K562 (cell line): ENCODE results near the gene DHX32. TPM values are rescaled to one million over a fixed set of nuclear protein-coding genes. Genes with fewer than 3 reads are reported as not detected.
A peak's percentile ranks its signal among the peaks of the same experiment; 100 is the strongest.

Experiments used
- ATAC-seq: fragments of 200-7000 bp; cut with Tn5 transposase; 3 replicates; pipeline ENCODE4 v1.9.1; 2020; ENCODE audit warnings: moderate library complexity
- BruUV-seq: library from RNA; stranded (reverse); fragments of 400-500 nt; replicated peaks from 2 replicates; lab custom pipeline; 2021; lab: Mats Ljungman, UMichigan
- CTCF ChIA-PET: fragments of 300-600 bp; formaldehyde crosslinking; extraction: SDS; loops from one replicate; lab custom pipeline; 2021; ENCODE audit warnings: low intra/inter-chr PET ratio; lab: Yijun Ruan, JAX
- POLR2A ChIA-PET: fragments of 300-600, 350-650 bp; sonication (Branson Sonifier 250); formaldehyde crosslinking; extraction: SDS; loops from one replicate; lab custom pipeline; 2021; ENCODE audit warnings: antibody characterized with exemption, inconsistent platforms; lab: Yijun Ruan, JAX
- DNase-seq, 4 experiments: peaks; one replicate each; pipeline versions ENCODE4 v3.0.0 to v3.0.0-alpha.2; 2011 to 2018; ENCODE audit warnings: low spot score in 3 of 4, mixed read lengths in 3 of 4; ENCODE audit errors: extremely low read depth in 1 of 4
- FAIRE-seq: peaks from 2 replicates; lab custom pipeline; 2011; peaks lifted over from hg19 to GRCh38; lab: Jason Lieb, UNC
- H2AFZ ChIP-seq: 2 replicates; pipeline ENCODE4 v1.6.0; 2011; ENCODE audit warnings: low read depth, low read length, control low read depth, inconsistent platforms
- H3K27ac ChIP-seq: fragments of 200-600 bp; 3 replicates; pipeline ENCODE4 v1.8.0; 2011; ENCODE audit warnings: low read depth, mild to moderate bottlenecking, control low read depth, inconsistent platforms, low read length, moderate library complexity, mixed read lengths; ENCODE audit errors: extremely low read depth
- H3K27me3 ChIP-seq, 2 experiments: fragments of 300-600 bp in 1 of 2; 2 replicates in 1 of 2; 3 replicates in 1 of 2; pipeline versions ENCODE4 v1.6.0 to v1.8.0; 2011; ENCODE audit warnings: inconsistent platforms in 2 of 2, low read length in 2 of 2, mild to moderate bottlenecking in 1 of 2, mixed read lengths in 1 of 2, moderate library complexity in 1 of 2; ENCODE audit not compliant: control insufficient read depth in 2 of 2, insufficient read depth in 2 of 2
- H3K36me3 ChIP-seq: fragments of 300-600 bp; 3 replicates; pipeline ENCODE4 v1.8.0; 2011; ENCODE audit warnings: mild to moderate bottlenecking, low read length, inconsistent platforms; ENCODE audit not compliant: control insufficient read depth, insufficient read depth
- H3K4me1 ChIP-seq, 2 experiments: fragments of 200-600 bp in 1 of 2; replicated peaks in 1 of 2; 2 replicates in 1 of 2; 3 replicates in 1 of 2; pipeline versions ENCODE4 v1.5.1 to v1.8.0; 2011; ENCODE audit warnings: inconsistent platforms in 2 of 2, low read length in 2 of 2, mild to moderate bottlenecking in 1 of 2, mixed read lengths in 1 of 2, moderate library complexity in 1 of 2; ENCODE audit not compliant: control insufficient read depth in 2 of 2, insufficient read depth in 2 of 2
- H3K4me2 ChIP-seq: 2 replicates; pipeline ENCODE4 v1.6.1; 2011; ENCODE audit warnings: low read length, control low read depth, inconsistent platforms, mixed read lengths; ENCODE audit not compliant: insufficient read depth
- H3K4me3 ChIP-seq: fragments of 200-600 bp; sonication (generic), shearing (Covaris generic); 2 replicates; pipeline ENCODE4 v1.5.1; 2016; ENCODE audit warnings: control low read depth, inconsistent platforms
- H3K79me2 ChIP-seq: fragments of 200-600 bp; 3 replicates; pipeline ENCODE4 v1.8.0; 2011; ENCODE audit warnings: low read length, inconsistent platforms; ENCODE audit not compliant: control insufficient read depth, insufficient read depth
- H3K9ac ChIP-seq, 2 experiments: 2 replicates each; pipeline versions ENCODE4 v1.6.0 to v1.6.1; 2011; ENCODE audit warnings: low read depth in 2 of 2, low read length in 2 of 2, control low read depth in 1 of 2, inconsistent platforms in 1 of 2, mild to moderate bottlenecking in 1 of 2, mixed read lengths in 1 of 2; ENCODE audit not compliant: insufficient read depth in 1 of 2
- H3K9me1 ChIP-seq: one replicate; pipeline ENCODE4 v1.6.0; 2011; ENCODE audit warnings: inconsistent platforms, mild to moderate bottlenecking, low read length, moderate library complexity; ENCODE audit not compliant: control insufficient read depth, insufficient read depth
- H3K9me3 ChIP-seq: replicated peaks from 2 replicates; pipeline ENCODE4 v1.5.1; 2011; ENCODE audit warnings: low read depth, low read length, inconsistent platforms; ENCODE audit not compliant: control insufficient read depth, insufficient read depth
- H4K20me1 ChIP-seq: replicated peaks from 2 replicates; pipeline ENCODE4 v1.6.1; 2011; ENCODE audit warnings: low read length, inconsistent platforms, mixed read lengths; ENCODE audit not compliant: control insufficient read depth, insufficient read depth
- BDP1 ChIP-seq: IDR thresholded peaks from 3 replicates; pipeline ENCODE4 v1.6.1; 2011; ENCODE audit not compliant: insufficient read length, insufficient read depth
- EZH2 ChIP-seq: IDR thresholded peaks from 2 replicates; pipeline ENCODE4 v1.6.1; 2012; ENCODE audit warnings: low read depth, mild to moderate bottlenecking, inconsistent platforms, low read length, borderline replicate concordance
- FOSL1 ChIP-seq: fragments of 200-800 bp; sonication (Bioruptor generic); conservative IDR thresholded peaks from 2 replicates; pipeline ENCODE4 v1.6.1; 2016; ENCODE audit warnings: missing genetic modification characterization, missing compliant biosample characterization
- FUS ChIP-seq: fragments of 200-400 bp; formaldehyde crosslinking; optimal IDR thresholded peaks from 2 replicates; pipeline ENCODE3; 2017; ENCODE audit warnings: low read depth, low read length
- HLTF ChIP-seq: fragments of 450-650 bp; IDR thresholded peaks from 2 replicates; pipeline ENCODE4 v1.6.1; 2016
- MTF1 ChIP-seq: fragments of 250-450 bp; sonication (Bioruptor Pico); IDR thresholded peaks from 2 replicates; pipeline ENCODE4 v1.9.0; 2021; ENCODE audit warnings: moderate library complexity, mild to moderate bottlenecking, inconsistent platforms, borderline replicate concordance
- NFIC ChIP-seq: fragments of 450-650 bp; IDR thresholded peaks from 2 replicates; pipeline ENCODE4 v1.6.1; 2017; ENCODE audit warnings: mild to moderate bottlenecking, inconsistent platforms
- PPARD ChIP-seq: fragments of 250-450 bp; sonication (Bioruptor Pico); IDR thresholded peaks from 2 replicates; pipeline ENCODE4 v1.8.0; 2022; ENCODE audit warnings: inconsistent platforms, mild to moderate bottlenecking, moderate library complexity
- ZNF121 ChIP-seq: sonication (generic); formaldehyde crosslinking; conservative IDR thresholded peaks from 2 replicates; pipeline ENCODE4 v1.8.0; 2022; ENCODE audit warnings: missing genetic modification reagents
- ZNF3 ChIP-seq: fragments of 250-450 bp; sonication (Bioruptor Pico); IDR thresholded peaks from 2 replicates; pipeline ENCODE4 v1.5.0; 2021; ENCODE audit warnings: mild to moderate bottlenecking, moderate library complexity
- WGBS: fragments of 100-300 bp; shearing (Covaris generic); methylation state at CpG from one replicate; pipeline ENCODE4 v1.1.6; 2016; ENCODE audit warnings: low coverage, mixed read lengths; ENCODE audit not compliant: insufficient coverage; ENCODE audit errors: missing lambda C conversion rate; 5-methylcytosine and 5-hydroxymethylcytosine counted together
- in situ Hi-C: fragments of 300-500 bp; cut with MboI; formaldehyde crosslinking; loops from 4 replicates; pipeline ENCODE4 v1.15.0; 2018; ENCODE audit warnings: inconsistent platforms, mixed read lengths
- intact Hi-C: fragments of 100-400 bp; cut with micrococcal nuclease; formaldehyde crosslinking; loops from 2 replicates; pipeline ENCODE4 v1.14.2; 2022
- polyA plus RNA-seq, 8 experiments: library from polyadenylated mRNA; depleted of rRNA in 4 of 8; stranded (reverse) in 5 of 8; unstranded in 3 of 8; fragments of >200 nt; fragmentation: Nextera tagmentation in 2 of 8; fragmentation: Illumina TruSeq in 1 of 8; extraction: Ambion mirVana in 2 of 8; extraction: Trizol in 1 of 8; gene quantifications; 2 replicates each; pipeline versions ENCODE4 v1.2.1 to v1.2.3, GENCODE V29; 2011 to 2014; ENCODE audit warnings: inconsistent platforms in 1 of 8, missing spikeins in 1 of 8
- total RNA-seq, 7 experiments: library from RNA; depleted of rRNA in 6 of 7; stranded (reverse); fragments of >200 nt in 6 of 7; fragmentation: Illumina TruSeq in 2 of 7; extraction: Trizol in 2 of 7; gene quantifications; 2 replicates each; pipeline versions ENCODE4 v1.2.1 to v1.2.3, GENCODE V29; 2011 to 2021; ENCODE audit warnings: low replicate concordance in 1 of 7
- TF ChIP-seq, protein P1 (sequence below): fragments of 450-650 bp; IDR thresholded peaks from 2 replicates; pipeline ENCODE4 v1.6.1; 2017; ENCODE audit warnings: antibody characterized with exemption
- TF ChIP-seq, protein P2 (sequence below), 2 experiments: fragments of 450-650 bp; IDR thresholded peaks; 2 replicates each; pipeline ENCODE4 v1.6.1; 2018; ENCODE audit warnings: mild to moderate bottlenecking in 2 of 2, low read depth in 1 of 2; ENCODE audit not compliant: partially characterized antibody in 2 of 2
- TF ChIP-seq, protein P3 (sequence below): fragments of 450-650 bp; IDR thresholded peaks from 2 replicates; pipeline ENCODE4 v1.6.1; 2016; ENCODE audit warnings: borderline replicate concordance
- TF ChIP-seq, protein P4 (sequence below): fragments of 250-450 bp; sonication (Bioruptor Pico); IDR thresholded peaks from 2 replicates; pipeline ENCODE4 v1.8.0; 2021; ENCODE audit warnings: moderate library complexity, mild to moderate bottlenecking, inconsistent platforms

DHX32 gene
- total and polyA plus RNA-seq, 9 of the 15 experiments (the other 6 are each of a cell fraction or from before 2014, with no cell fraction given): 5.8 to 23.5 (median 17.5) TPM

- H3K36me3 ChIP-seq: 0 out of 3 replicates have a peak, but pooled peaks cover 7% of the 10 kb centered on the region
- H3K9me1 ChIP-seq: no peaks in the 10 kb centered on the region
- H3K4me3 ChIP-seq: no peak overlapping the region
- H3K27ac ChIP-seq: no peak overlapping the region
- CTCF ChIA-PET: no interaction called here
- no TSS peak for BruUV-seq
- in situ Hi-C loops (no loop called here), intact Hi-C loops (no loop called here)
- ATAC-seq (no peak), FAIRE-seq (peak; percentile 48), DNase-seq (no peak)
- no peak overlapping the region for H3K4me2 ChIP-seq
- 73% methylated on average over 10 of the region's 11 CpGs for WGBS
- H3K9me3 ChIP-seq: no peaks in the 10 kb centered on the region
- no peaks in the 10 kb centered on the region for H4K20me1 ChIP-seq
- H3K27me3 ChIP-seq: no peaks in the 10 kb centered on the region
- H3K79me2 ChIP-seq: no peaks in the 10 kb centered on the region
- POLR2A ChIA-PET: no interaction called here
- no peak overlapping the region for H2AFZ ChIP-seq
- no peaks in the 10 kb centered on the region for H3K4me1 ChIP-seq
- H3K9ac ChIP-seq: no peak overlapping the region
- TF ChIP-seq ZNF3: no peak
- TF ChIP-seq ZNF121: 0 out of 2 replicates have a peak, but pooled peaks have one; percentile 39
- no peak for TF ChIP-seq BDP1
- TF ChIP-seq PPARD (CRISPR knock-in tag): no peak
- no peak for TF ChIP-seq EZH2
- TF ChIP-seq, protein P1, sequence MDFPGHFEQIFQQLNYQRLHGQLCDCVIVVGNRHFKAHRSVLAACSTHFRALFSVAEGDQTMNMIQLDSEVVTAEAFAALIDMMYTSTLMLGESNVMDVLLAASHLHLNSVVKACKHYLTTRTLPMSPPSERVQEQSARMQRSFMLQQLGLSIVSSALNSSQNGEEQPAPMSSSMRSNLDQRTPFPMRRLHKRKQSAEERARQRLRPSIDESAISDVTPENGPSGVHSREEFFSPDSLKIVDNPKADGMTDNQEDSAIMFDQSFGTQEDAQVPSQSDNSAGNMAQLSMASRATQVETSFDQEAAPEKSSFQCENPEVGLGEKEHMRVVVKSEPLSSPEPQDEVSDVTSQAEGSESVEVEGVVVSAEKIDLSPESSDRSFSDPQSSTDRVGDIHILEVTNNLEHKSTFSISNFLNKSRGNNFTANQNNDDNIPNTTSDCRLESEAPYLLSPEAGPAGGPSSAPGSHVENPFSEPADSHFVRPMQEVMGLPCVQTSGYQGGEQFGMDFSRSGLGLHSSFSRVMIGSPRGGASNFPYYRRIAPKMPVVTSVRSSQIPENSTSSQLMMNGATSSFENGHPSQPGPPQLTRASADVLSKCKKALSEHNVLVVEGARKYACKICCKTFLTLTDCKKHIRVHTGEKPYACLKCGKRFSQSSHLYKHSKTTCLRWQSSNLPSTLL: no peak
- peak; percentile 66 for TF ChIP-seq FOSL1 (tag)
- TF ChIP-seq HLTF: no peak
- no peak for TF ChIP-seq FUS
- TF ChIP-seq, protein P2, sequence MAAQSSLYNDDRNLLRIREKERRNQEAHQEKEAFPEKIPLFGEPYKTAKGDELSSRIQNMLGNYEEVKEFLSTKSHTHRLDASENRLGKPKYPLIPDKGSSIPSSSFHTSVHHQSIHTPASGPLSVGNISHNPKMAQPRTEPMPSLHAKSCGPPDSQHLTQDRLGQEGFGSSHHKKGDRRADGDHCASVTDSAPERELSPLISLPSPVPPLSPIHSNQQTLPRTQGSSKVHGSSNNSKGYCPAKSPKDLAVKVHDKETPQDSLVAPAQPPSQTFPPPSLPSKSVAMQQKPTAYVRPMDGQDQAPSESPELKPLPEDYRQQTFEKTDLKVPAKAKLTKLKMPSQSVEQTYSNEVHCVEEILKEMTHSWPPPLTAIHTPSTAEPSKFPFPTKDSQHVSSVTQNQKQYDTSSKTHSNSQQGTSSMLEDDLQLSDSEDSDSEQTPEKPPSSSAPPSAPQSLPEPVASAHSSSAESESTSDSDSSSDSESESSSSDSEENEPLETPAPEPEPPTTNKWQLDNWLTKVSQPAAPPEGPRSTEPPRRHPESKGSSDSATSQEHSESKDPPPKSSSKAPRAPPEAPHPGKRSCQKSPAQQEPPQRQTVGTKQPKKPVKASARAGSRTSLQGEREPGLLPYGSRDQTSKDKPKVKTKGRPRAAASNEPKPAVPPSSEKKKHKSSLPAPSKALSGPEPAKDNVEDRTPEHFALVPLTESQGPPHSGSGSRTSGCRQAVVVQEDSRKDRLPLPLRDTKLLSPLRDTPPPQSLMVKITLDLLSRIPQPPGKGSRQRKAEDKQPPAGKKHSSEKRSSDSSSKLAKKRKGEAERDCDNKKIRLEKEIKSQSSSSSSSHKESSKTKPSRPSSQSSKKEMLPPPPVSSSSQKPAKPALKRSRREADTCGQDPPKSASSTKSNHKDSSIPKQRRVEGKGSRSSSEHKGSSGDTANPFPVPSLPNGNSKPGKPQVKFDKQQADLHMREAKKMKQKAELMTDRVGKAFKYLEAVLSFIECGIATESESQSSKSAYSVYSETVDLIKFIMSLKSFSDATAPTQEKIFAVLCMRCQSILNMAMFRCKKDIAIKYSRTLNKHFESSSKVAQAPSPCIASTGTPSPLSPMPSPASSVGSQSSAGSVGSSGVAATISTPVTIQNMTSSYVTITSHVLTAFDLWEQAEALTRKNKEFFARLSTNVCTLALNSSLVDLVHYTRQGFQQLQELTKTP (IDR thresholded peaks at IDR 0.05; ENCODE audit: low read depth in 1 of 2, partially characterized antibody in 2 of 2): no peak
- no peak for TF ChIP-seq MTF1 (CRISPR knock-in tag)
- no peak for TF ChIP-seq NFIC
- TF ChIP-seq, protein P3, sequence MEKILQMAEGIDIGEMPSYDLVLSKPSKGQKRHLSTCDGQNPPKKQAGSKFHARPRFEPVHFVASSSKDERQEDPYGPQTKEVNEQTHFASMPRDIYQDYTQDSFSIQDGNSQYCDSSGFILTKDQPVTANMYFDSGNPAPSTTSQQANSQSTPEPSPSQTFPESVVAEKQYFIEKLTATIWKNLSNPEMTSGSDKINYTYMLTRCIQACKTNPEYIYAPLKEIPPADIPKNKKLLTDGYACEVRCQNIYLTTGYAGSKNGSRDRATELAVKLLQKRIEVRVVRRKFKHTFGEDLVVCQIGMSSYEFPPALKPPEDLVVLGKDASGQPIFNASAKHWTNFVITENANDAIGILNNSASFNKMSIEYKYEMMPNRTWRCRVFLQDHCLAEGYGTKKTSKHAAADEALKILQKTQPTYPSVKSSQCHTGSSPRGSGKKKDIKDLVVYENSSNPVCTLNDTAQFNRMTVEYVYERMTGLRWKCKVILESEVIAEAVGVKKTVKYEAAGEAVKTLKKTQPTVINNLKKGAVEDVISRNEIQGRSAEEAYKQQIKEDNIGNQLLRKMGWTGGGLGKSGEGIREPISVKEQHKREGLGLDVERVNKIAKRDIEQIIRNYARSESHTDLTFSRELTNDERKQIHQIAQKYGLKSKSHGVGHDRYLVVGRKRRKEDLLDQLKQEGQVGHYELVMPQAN: no peak
- TF ChIP-seq, protein P4, sequence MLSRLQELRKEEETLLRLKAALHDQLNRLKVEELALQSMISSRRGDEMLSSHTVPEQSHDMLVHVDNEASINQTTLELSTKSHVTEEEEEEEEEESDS: no peak
These were observed 1.9 kb downstream of the DHX32 start for GRCh38 chr10:125878957-125879835.
